ENCODE data around the gene TAAR2.
A peak's percentile ranks its signal among the peaks of the same experiment; 100 is the strongest.
"Not testable (repeated sequence)": the region's sequence is repeated elsewhere in the genome, so short reads cannot be mapped to it uniquely, and the experiment has no call there.

The TAAR2 gene

GRCh38 chr6:132624175-132624574 is at the start of gene TAAR2:
TAAR2 (minus strand) TSS chr6:132624275; CDS start chr6:132624275, 0 bp downstream.
- DNase-seq = no peak

GRCh38 chr6:132673376-132674094 is 49.5 kb upstream of the TAAR2 start:
- DNase-seq = no peak

- DNase-seq = no peak
Observed at GRCh38 chr6:132671295-132671694, 47.2 kb upstream of the TAAR2 start.

GRCh38 chr6:132669690-132670291 is 45.7 kb upstream of the TAAR2 start:
- peak; percentile 23 for DNase-seq

GRCh38 chr6:132666118-132666517 is 42.0 kb upstream of the TAAR2 start:
- no peak for DNase-seq

- no peak for DNase-seq
Observed at GRCh38 chr6:132664309-132665034, 40.4 kb upstream of the TAAR2 start.

GRCh38 chr6:132663661-132664060 is 39.6 kb upstream of the TAAR2 start:
- no peak for DNase-seq

GRCh38 chr6:132661906-132662305 is 37.8 kb upstream of the TAAR2 start:
- DNase-seq = no peak

GRCh38 chr6:132659082-132659481 is 35.0 kb upstream of the TAAR2 start, which contains the start of gene TAAR1:
TAAR1 (minus strand) TSS chr6:132659182; CDS start chr6:132646003, 13,179 bp downstream.
- no peak for DNase-seq

- DNase-seq = no peak
Observed at GRCh38 chr6:132651062-132651461, 27.0 kb upstream of the TAAR2 start.

GRCh38 chr6:132650429-132650828 is 26.4 kb upstream of the TAAR2 start:
- no peak for DNase-seq

GRCh38 chr6:132648828-132649227 is 24.8 kb upstream of the TAAR2 start:
- no peak for DNase-seq

- no peak for DNase-seq
Observed at GRCh38 chr6:132648356-132648755, 24.3 kb upstream of the TAAR2 start.

- DNase-seq = no peak
Observed at GRCh38 chr6:132643547-132643946, 19.5 kb upstream of the TAAR2 start.

- DNase-seq = not testable (repeated sequence)
Observed at GRCh38 chr6:132637135-132637534, 13.1 kb upstream of the TAAR2 start.

- DNase-seq = not testable (repeated sequence)
Observed at GRCh38 chr6:132635906-132636305, 11.8 kb upstream of the TAAR2 start.

GRCh38 chr6:132635288-132635687 is 11.2 kb upstream of the TAAR2 start:
- DNase-seq = not testable (repeated sequence)

- DNase-seq = no peak
Observed at GRCh38 chr6:132634796-132635195, 10.7 kb upstream of the TAAR2 start.

- no peak for DNase-seq
Observed at GRCh38 chr6:132633362-132633761, 9.3 kb upstream of the TAAR2 start.

GRCh38 chr6:132623106-132623845 is 799 bp downstream of the TAAR2 start:
- no peak for DNase-seq

GRCh38 chr6:132616677-132617076 is 7.4 kb downstream of the TAAR2 start:
- DNase-seq = no peak

GRCh38 chr6:132614554-132614953 is 9.5 kb downstream of the TAAR2 start:
- DNase-seq = no peak

GRCh38 chr6:132612449-132613108 is 11.5 kb downstream of the TAAR2 start:
- DNase-seq = no peak

Measured in KG1 (cell line).